CD4-positive, alpha-beta T cell treated with Interleukin-4 for 4 hours (primary cell): ENCODE data around the gene IPO11.
"Not testable (repeated sequence)": the region's sequence is repeated elsewhere in the genome, so short reads cannot be mapped to it uniquely, and the experiment has no call there.

Experiments used
- DNase-seq: peaks from one replicate; pipeline ENCODE4 v3.0.0-alpha.2; 2020

Gene IPO11

GRCh38 chr5:62608529-62609511 lies 196.3 kb downstream of the IPO11 start:
- no peak for DNase-seq

- DNase-seq = no peak
These were observed 201.8 kb downstream of the IPO11 start for GRCh38 chr5:62614355-62614754.

- DNase-seq = no peak
These were observed 204.2 kb downstream of the IPO11 start for GRCh38 chr5:62616615-62617277.

- DNase-seq = no peak
These were observed 205.4 kb downstream of the IPO11 start for GRCh38 chr5:62617943-62618342.

GRCh38 chr5:62620761-62621160 lies 208.2 kb downstream of the IPO11 start:
- no peak for DNase-seq

GRCh38 chr5:62621280-62621679 lies 208.7 kb downstream of the IPO11 start:
- DNase-seq = no peak

- no peak for DNase-seq
These were observed 210.7 kb downstream of the IPO11 start for GRCh38 chr5:62623271-62623670.

- DNase-seq = not testable (repeated sequence)
These were observed 211.9 kb downstream of the IPO11 start for GRCh38 chr5:62624436-62624835.

GRCh38 chr5:62626534-62626933 lies 214.0 kb downstream of the IPO11 start:
- DNase-seq = no peak

- no peak for DNase-seq
These were observed 214.6 kb downstream of the IPO11 start for GRCh38 chr5:62627121-62627520.

GRCh38 chr5:62627901-62628300 lies 215.3 kb downstream of the IPO11 start:
- DNase-seq = no peak

- no peak for DNase-seq
These were observed 219.5 kb downstream of the IPO11 start for GRCh38 chr5:62631909-62632580.

- DNase-seq = no peak
These were observed 220.7 kb downstream of the IPO11 start for GRCh38 chr5:62633243-62633642.

GRCh38 chr5:62640446-62640845 lies 227.9 kb downstream of the IPO11 start:
- DNase-seq = no peak

- DNase-seq = no peak
These were observed 229.9 kb downstream of the IPO11 start for GRCh38 chr5:62642468-62642867.

GRCh38 chr5:62643556-62644451 lies 231.2 kb downstream of the IPO11 start:
- no peak for DNase-seq

- no peak for DNase-seq
These were observed 232.7 kb downstream of the IPO11 start for GRCh38 chr5:62645223-62645622.

GRCh38 chr5:62647241-62647640 lies 234.7 kb downstream of the IPO11 start:
- no peak for DNase-seq

GRCh38 chr5:62649025-62649424 lies 236.5 kb downstream of the IPO11 start:
- no peak for DNase-seq

- DNase-seq = no peak
These were observed 237.0 kb downstream of the IPO11 start for GRCh38 chr5:62649476-62650113.

- DNase-seq = no peak
These were observed 237.6 kb downstream of the IPO11 start for GRCh38 chr5:62650197-62650596.

- DNase-seq = no peak
These were observed 239.7 kb downstream of the IPO11 start for GRCh38 chr5:62652225-62652624.
